Measurements from ENCODE around the gene ITGBL1.

ITGBL1 gene

GRCh38 chr13:101703081-101703480 is 250.6 kb downstream of the ITGBL1 start:
- DNase-seq (ENCODE audit: low spot score), result no peak

- DNase-seq (ENCODE audit: low spot score), result no peak
These were observed 251.4 kb downstream of the ITGBL1 start for GRCh38 chr13:101703838-101704237.

GRCh38 chr13:101706651-101707050 is 254.2 kb downstream of the ITGBL1 start:
- no peak for DNase-seq (ENCODE audit: low spot score)

- no peak for DNase-seq (ENCODE audit: low spot score)
These were observed 255.2 kb downstream of the ITGBL1 start for GRCh38 chr13:101707659-101708058.

GRCh38 chr13:101708115-101708514 is 255.6 kb downstream of the ITGBL1 start:
- no peak for DNase-seq (ENCODE audit: low spot score)

GRCh38 chr13:101709952-101710351 is 257.5 kb downstream of the ITGBL1 start:
- DNase-seq (ENCODE audit: low spot score), result no peak

- no peak for DNase-seq (ENCODE audit: low spot score)
These were observed 259.0 kb downstream of the ITGBL1 start for GRCh38 chr13:101711307-101712025.

- no peak for DNase-seq (ENCODE audit: low spot score)
These were observed 259.5 kb downstream of the ITGBL1 start for GRCh38 chr13:101712026-101712348.

GRCh38 chr13:101714195-101714594 is 261.7 kb downstream of the ITGBL1 start:
- no peak for DNase-seq (ENCODE audit: low spot score)

- DNase-seq (ENCODE audit: low spot score), result no peak
These were observed 264.9 kb downstream of the ITGBL1 start for GRCh38 chr13:101717353-101717752.

- no peak for DNase-seq (ENCODE audit: low spot score)
These were observed 266.0 kb downstream of the ITGBL1 start for GRCh38 chr13:101718496-101718895.

- DNase-seq (ENCODE audit: low spot score), result no peak
These were observed 274.2 kb downstream of the ITGBL1 start for GRCh38 chr13:101726681-101727080.

GRCh38 chr13:101727118-101727517 is 274.6 kb downstream of the ITGBL1 start:
- DNase-seq (ENCODE audit: low spot score), result no peak

GRCh38 chr13:101728021-101728420 is 275.5 kb downstream of the ITGBL1 start:
- DNase-seq (ENCODE audit: low spot score), result no peak

- no peak for DNase-seq (ENCODE audit: low spot score)
These were observed 276.1 kb downstream of the ITGBL1 start for GRCh38 chr13:101728615-101729014.

- no peak for DNase-seq (ENCODE audit: low spot score)
These were observed 278.0 kb downstream of the ITGBL1 start for GRCh38 chr13:101730420-101731000.

- no peak for DNase-seq (ENCODE audit: low spot score)
These were observed 284.1 kb downstream of the ITGBL1 start for GRCh38 chr13:101736566-101736965.

- DNase-seq (ENCODE audit: low spot score), result no peak
These were observed 285.9 kb downstream of the ITGBL1 start for GRCh38 chr13:101738336-101738735.

- no peak for DNase-seq (ENCODE audit: low spot score)
These were observed 287.1 kb downstream of the ITGBL1 start for GRCh38 chr13:101739382-101740178.

- DNase-seq (ENCODE audit: low spot score), result no peak
These were observed 294.0 kb downstream of the ITGBL1 start for GRCh38 chr13:101746513-101746912.

GRCh38 chr13:101747039-101747438 is 294.6 kb downstream of the ITGBL1 start:
- no peak for DNase-seq (ENCODE audit: low spot score)

GRCh38 chr13:101749584-101749983 is 297.1 kb downstream of the ITGBL1 start:
- DNase-seq (ENCODE audit: low spot score), result no peak

- no peak for DNase-seq (ENCODE audit: low spot score)
These were observed 299.0 kb downstream of the ITGBL1 start for GRCh38 chr13:101751488-101751887.

All from iPS-NIHi11 (cell line).